K562 (cell line): ENCODE results near the gene ZNF655. TPM values are rescaled to one million over a fixed set of nuclear protein-coding genes. Genes with fewer than 3 reads are reported as not detected.

ENCODE experiments used
- ARID1B ChIP-seq: fragments of 450-650 bp; IDR thresholded peaks from 2 replicates; pipeline ENCODE4 v1.6.1; 2016; ENCODE audit warnings: antibody characterized with exemption, mild to moderate bottlenecking, inconsistent platforms
- DMBX1 ChIP-seq: fragments of 250-450 bp; sonication (Bioruptor Pico); IDR thresholded peaks from 2 replicates; pipeline ENCODE4 v1.8.0; 2022; ENCODE audit warnings: inconsistent platforms, mild to moderate bottlenecking, moderate library complexity, borderline replicate concordance
- ELF4 ChIP-seq: fragments of 450-650 bp; formaldehyde crosslinking; IDR thresholded peaks from 2 replicates; pipeline ENCODE4 v1.4.0; 2022; ENCODE audit warnings: missing genetic modification characterization
- L3MBTL2 ChIP-seq: fragments of 450-650 bp; IDR thresholded peaks from 2 replicates; pipeline ENCODE4 v1.6.1; 2016; ENCODE audit warnings: mild to moderate bottlenecking, moderate library complexity
- MBD2 ChIP-seq: sonication (generic); IDR thresholded peaks from 2 replicates; pipeline ENCODE4 v1.6.1; 2016; ENCODE audit warnings: low read depth, borderline replicate concordance
- RBM25 ChIP-seq: fragments of 200-400 bp; formaldehyde crosslinking; IDR thresholded peaks from 2 replicates; pipeline ENCODE4 v1.6.1; 2018; ENCODE audit warnings: low read length, low read depth, moderate library complexity; ENCODE audit not compliant: severe bottlenecking
- SAFB2 ChIP-seq: fragments of 200-400 bp; formaldehyde crosslinking; IDR thresholded peaks from 2 replicates; pipeline ENCODE4 v1.6.1; 2018; ENCODE audit warnings: borderline replicate concordance, low read length, low read depth, moderate library complexity; ENCODE audit not compliant: severe bottlenecking
- SIX5 ChIP-seq, 2 experiments: IDR thresholded peaks; 2 replicates each; pipeline ENCODE4 v1.6.1; 2011; ENCODE audit warnings: low read length in 2 of 2, borderline replicate concordance in 1 of 2, low read depth in 1 of 2, mild to moderate bottlenecking in 1 of 2, moderate library complexity in 1 of 2; ENCODE audit not compliant: insufficient read depth in 1 of 2
- SMARCE1 ChIP-seq: fragments of 450-650 bp; IDR thresholded peaks from 2 replicates; pipeline ENCODE4 v1.7.1; 2016; ENCODE audit warnings: mild to moderate bottlenecking
- TCF7 ChIP-seq: sonication (generic); IDR thresholded peaks from 2 replicates; pipeline ENCODE4 v1.6.1; 2016; ENCODE audit warnings: antibody characterized with exemption, borderline replicate concordance
- THAP12 ChIP-seq: fragments of 250-450 bp; sonication (Bioruptor Pico); IDR thresholded peaks from 2 replicates; pipeline ENCODE4 v1.9.0; 2021; ENCODE audit warnings: mild to moderate bottlenecking, inconsistent platforms
- THRAP3 ChIP-seq: fragments of 450-650 bp; IDR thresholded peaks from 2 replicates; pipeline ENCODE4 v1.6.1; 2016; ENCODE audit warnings: mild to moderate bottlenecking, inconsistent platforms, borderline replicate concordance
- TOE1 ChIP-seq, 2 experiments: fragments of 450-650 bp in 1 of 2; sonication (generic) in 1 of 2; formaldehyde crosslinking in 1 of 2; IDR thresholded peaks; 2 replicates each; pipeline versions ENCODE4 v1.7.1 to v1.8.0; 2016 to 2022; ENCODE audit warnings: borderline replicate concordance in 2 of 2, mild to moderate bottlenecking in 2 of 2, antibody characterized with exemption in 1 of 2, inconsistent platforms in 1 of 2, low read depth in 1 of 2, missing genetic modification reagents in 1 of 2, moderate library complexity in 1 of 2
- ZNF133 ChIP-seq: fragments of 250-450 bp; sonication (Bioruptor Pico); IDR thresholded peaks from 2 replicates; pipeline ENCODE4 v1.4.0; 2020; ENCODE audit warnings: mild to moderate bottlenecking
- ZNF431 ChIP-seq: sonication (generic); formaldehyde crosslinking; IDR thresholded peaks from 2 replicates; pipeline ENCODE4 v1.8.0; 2022; ENCODE audit warnings: mild to moderate bottlenecking, missing genetic modification reagents
- ZNF507 ChIP-seq: conservative IDR thresholded peaks from 2 replicates; pipeline ENCODE4 v1.6.1; 2017; ENCODE audit warnings: missing genetic modification characterization, missing compliant biosample characterization
- ZNF586 ChIP-seq: fragments of 450-650 bp; formaldehyde crosslinking; conservative IDR thresholded peaks from 2 replicates; pipeline ENCODE4 v1.4.0; 2020; ENCODE audit warnings: mild to moderate bottlenecking, moderate library complexity
- ZNF696 ChIP-seq: fragments of 250-450 bp; sonication (Bioruptor Pico); conservative IDR thresholded peaks from 2 replicates; pipeline ENCODE4 v1.4.0; 2020; ENCODE audit warnings: mild to moderate bottlenecking, moderate library complexity
- ZSCAN29 ChIP-seq: fragments of 450-650 bp; IDR thresholded peaks from 2 replicates; pipeline ENCODE4 v1.6.1; 2017
- polyA plus RNA-seq, 8 experiments: library from polyadenylated mRNA; depleted of rRNA in 4 of 8; stranded (reverse) in 5 of 8; unstranded in 3 of 8; fragments of >200 nt; fragmentation: Nextera tagmentation in 2 of 8; fragmentation: Illumina TruSeq in 1 of 8; extraction: Ambion mirVana in 2 of 8; extraction: Trizol in 1 of 8; gene quantifications; 2 replicates each; pipeline versions ENCODE4 v1.2.1 to v1.2.3, GENCODE V29; 2011 to 2014; ENCODE audit warnings: inconsistent platforms in 1 of 8, missing spikeins in 1 of 8
- total RNA-seq, 7 experiments: library from RNA; depleted of rRNA in 6 of 7; stranded (reverse); fragments of >200 nt in 6 of 7; fragmentation: Illumina TruSeq in 2 of 7; extraction: Trizol in 2 of 7; gene quantifications; 2 replicates each; pipeline versions ENCODE4 v1.2.1 to v1.2.3, GENCODE V29; 2011 to 2021; ENCODE audit warnings: low replicate concordance in 1 of 7
- TF ChIP-seq, protein P1 (sequence below): IDR thresholded peaks from 2 replicates; pipeline ENCODE4 v1.6.1; 2011; ENCODE audit not compliant: insufficient read length; ENCODE audit errors: extremely low read depth
- TF ChIP-seq, protein P2 (sequence below): sonication (generic); formaldehyde crosslinking; IDR thresholded peaks from 2 replicates; pipeline ENCODE4 v1.8.0; 2022; ENCODE audit warnings: mild to moderate bottlenecking, low read depth, missing genetic modification reagents
- TF ChIP-seq, protein P3 (sequence below): sonication (generic); formaldehyde crosslinking; IDR thresholded peaks from 2 replicates; pipeline ENCODE4 v1.8.0; 2023; ENCODE audit warnings: mild to moderate bottlenecking, missing genetic modification reagents

ZNF655 gene
- total and polyA plus RNA-seq, 9 of the 15 experiments (the other 6 are each of a cell fraction or from before 2014, with no cell fraction given), result 25.7 to 130 (median 95.2) TPM

- TF ChIP-seq SIX5 (IDR thresholded peaks at IDR 0.05; ENCODE audit: borderline replicate concordance in 1 of 2, insufficient read depth in 1 of 2, low read depth in 1 of 2, low read length in 2 of 2) (0 out of 4 replicates have a peak, but pooled peaks of 1 of the 2 experiments have one; percentile 7), ARID1B (no peak), SAFB2 (no peak), THRAP3 (no peak), TOE1 (IDR thresholded peaks at IDR 0.05; ENCODE audit: borderline replicate concordance) (peak; percentile 67; the same call in 1 of the 2 replicates), TOE1 (CRISPR knock-in tag; IDR thresholded peaks at IDR 0.05; ENCODE audit: borderline replicate concordance, low read depth) (no peak), ELF4 (CRISPR knock-in tag) (no peak; the same call in 1 of the 2 replicates), ZNF507 (tag) (no peak), ZSCAN29 (no peak), SMARCE1 (peak; percentile 20; the same call in 1 of the 2 replicates), ZNF133 (CRISPR knock-in tag) (no peak), ZNF586 (no peak), DMBX1 (CRISPR knock-in tag) (no peak), ZNF431 (CRISPR knock-in tag) (0 out of 2 replicates have a peak, but pooled peaks have one; percentile 17), RBM25 (no peak), ZNF696 (CRISPR knock-in tag) (no peak), THAP12 (CRISPR knock-in tag) (peak; percentile 18; the same call in 1 of the 2 replicates), L3MBTL2 (peak; percentile 94), TCF7 (no peak), MBD2 (peak; percentile 69; the same call in 1 of the 2 replicates)
- TF ChIP-seq, protein P1, sequence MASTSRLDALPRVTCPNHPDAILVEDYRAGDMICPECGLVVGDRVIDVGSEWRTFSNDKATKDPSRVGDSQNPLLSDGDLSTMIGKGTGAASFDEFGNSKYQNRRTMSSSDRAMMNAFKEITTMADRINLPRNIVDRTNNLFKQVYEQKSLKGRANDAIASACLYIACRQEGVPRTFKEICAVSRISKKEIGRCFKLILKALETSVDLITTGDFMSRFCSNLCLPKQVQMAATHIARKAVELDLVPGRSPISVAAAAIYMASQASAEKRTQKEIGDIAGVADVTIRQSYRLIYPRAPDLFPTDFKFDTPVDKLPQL, result peak; percentile 39
- TF ChIP-seq, protein P2, sequence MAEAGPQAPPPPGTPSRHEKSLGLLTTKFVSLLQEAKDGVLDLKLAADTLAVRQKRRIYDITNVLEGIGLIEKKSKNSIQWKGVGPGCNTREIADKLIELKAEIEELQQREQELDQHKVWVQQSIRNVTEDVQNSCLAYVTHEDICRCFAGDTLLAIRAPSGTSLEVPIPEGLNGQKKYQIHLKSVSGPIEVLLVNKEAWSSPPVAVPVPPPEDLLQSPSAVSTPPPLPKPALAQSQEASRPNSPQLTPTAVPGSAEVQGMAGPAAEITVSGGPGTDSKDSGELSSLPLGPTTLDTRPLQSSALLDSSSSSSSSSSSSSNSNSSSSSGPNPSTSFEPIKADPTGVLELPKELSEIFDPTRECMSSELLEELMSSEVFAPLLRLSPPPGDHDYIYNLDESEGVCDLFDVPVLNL (CRISPR knock-in tag), result no peak; the same call in 1 of the 2 replicates
- TF ChIP-seq, protein P3, sequence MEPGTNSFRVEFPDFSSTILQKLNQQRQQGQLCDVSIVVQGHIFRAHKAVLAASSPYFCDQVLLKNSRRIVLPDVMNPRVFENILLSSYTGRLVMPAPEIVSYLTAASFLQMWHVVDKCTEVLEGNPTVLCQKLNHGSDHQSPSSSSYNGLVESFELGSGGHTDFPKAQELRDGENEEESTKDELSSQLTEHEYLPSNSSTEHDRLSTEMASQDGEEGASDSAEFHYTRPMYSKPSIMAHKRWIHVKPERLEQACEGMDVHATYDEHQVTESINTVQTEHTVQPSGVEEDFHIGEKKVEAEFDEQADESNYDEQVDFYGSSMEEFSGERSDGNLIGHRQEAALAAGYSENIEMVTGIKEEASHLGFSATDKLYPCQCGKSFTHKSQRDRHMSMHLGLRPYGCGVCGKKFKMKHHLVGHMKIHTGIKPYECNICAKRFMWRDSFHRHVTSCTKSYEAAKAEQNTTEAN (CRISPR knock-in tag), result no peak
These were observed at the start of gene ZNF655 (continued) for GRCh38 chr7:99558306-99559174.
